Brain microvascular endothelial cell (primary cell): ENCODE data around the gene SCARF1.

Experiments
- DNase-seq: peaks from one replicate; pipeline ENCODE4 v3.0.0-alpha.2; 2020
- H3K27ac ChIP-seq: fragments of 250-450 bp; sonication (Bioruptor Pico); 2 replicates; pipeline ENCODE4 v1.5.1; 2020; ENCODE audit warnings: mild to moderate bottlenecking, moderate library complexity
- H3K27me3 ChIP-seq: fragments of 250-450 bp; sonication (Bioruptor Pico); replicated peaks from 2 replicates; pipeline ENCODE4 v1.5.1; 2020; ENCODE audit warnings: mild to moderate bottlenecking
- H3K36me3 ChIP-seq: fragments of 250-450 bp; sonication (Bioruptor Pico); replicated peaks from 2 replicates; pipeline ENCODE4 v1.5.1; 2020; ENCODE audit warnings: mild to moderate bottlenecking
- H3K4me3 ChIP-seq: 2 replicates; pipeline ENCODE4 v1.5.1; 2011; ENCODE audit warnings: low read depth, mild to moderate bottlenecking, control low read depth, low read length, moderate library complexity
- in situ Hi-C: cut with HindIII; loops from 2 replicates; pipeline ENCODE4 v1.10.0; 2017; ENCODE audit warnings: low sequenced_read_pairs, low pct_ligation_motif_present
- TF ChIP-seq, protein P1 (sequence below): IDR thresholded peaks from 2 replicates; pipeline ENCODE4 v1.5.1; 2011; ENCODE audit warnings: low read depth, mild to moderate bottlenecking, moderate library complexity, low read length, control low read depth, inconsistent platforms; ENCODE audit errors: missing control alignments

The SCARF1 gene

DNA sequence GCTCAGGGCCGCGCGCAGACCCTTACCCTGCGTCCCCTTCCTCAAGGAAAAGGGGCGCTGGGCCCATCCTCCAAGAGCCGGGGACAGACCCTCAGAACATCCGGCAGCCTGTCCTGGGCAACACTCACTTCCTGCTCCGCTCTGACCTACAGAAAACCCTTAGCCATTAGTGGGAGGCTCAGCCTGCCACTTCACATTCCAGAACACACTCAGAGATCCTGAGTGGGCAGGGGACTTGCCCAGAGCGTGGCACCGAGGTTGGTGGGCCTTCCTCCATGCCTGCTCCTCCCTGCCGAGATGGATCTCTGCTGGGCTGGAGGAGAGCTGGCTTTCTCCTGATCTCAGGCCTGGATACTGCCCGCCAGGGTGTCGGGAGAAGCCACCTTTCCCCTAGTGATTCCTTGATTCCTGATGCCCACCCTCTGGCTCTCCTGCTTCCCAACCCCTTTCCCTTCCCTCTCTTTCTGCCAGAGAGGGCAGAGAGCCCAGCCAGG, 1.5 kb downstream of the SCARF1 start:
- Histone ChIP-seq H3K27me3 (no peaks in the 10 kb centered on the region), H3K4me3 (peak overlapping the region; percentile 35), H3K27ac (no peak overlapping the region), H3K36me3 (no peaks in the 10 kb centered on the region)
- TF ChIP-seq, protein P1, sequence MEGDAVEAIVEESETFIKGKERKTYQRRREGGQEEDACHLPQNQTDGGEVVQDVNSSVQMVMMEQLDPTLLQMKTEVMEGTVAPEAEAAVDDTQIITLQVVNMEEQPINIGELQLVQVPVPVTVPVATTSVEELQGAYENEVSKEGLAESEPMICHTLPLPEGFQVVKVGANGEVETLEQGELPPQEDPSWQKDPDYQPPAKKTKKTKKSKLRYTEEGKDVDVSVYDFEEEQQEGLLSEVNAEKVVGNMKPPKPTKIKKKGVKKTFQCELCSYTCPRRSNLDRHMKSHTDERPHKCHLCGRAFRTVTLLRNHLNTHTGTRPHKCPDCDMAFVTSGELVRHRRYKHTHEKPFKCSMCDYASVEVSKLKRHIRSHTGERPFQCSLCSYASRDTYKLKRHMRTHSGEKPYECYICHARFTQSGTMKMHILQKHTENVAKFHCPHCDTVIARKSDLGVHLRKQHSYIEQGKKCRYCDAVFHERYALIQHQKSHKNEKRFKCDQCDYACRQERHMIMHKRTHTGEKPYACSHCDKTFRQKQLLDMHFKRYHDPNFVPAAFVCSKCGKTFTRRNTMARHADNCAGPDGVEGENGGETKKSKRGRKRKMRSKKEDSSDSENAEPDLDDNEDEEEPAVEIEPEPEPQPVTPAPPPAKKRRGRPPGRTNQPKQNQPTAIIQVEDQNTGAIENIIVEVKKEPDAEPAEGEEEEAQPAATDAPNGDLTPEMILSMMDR: no peak
- no peak for DNase-seq
- in situ Hi-C loops: no loop called here

DNA sequence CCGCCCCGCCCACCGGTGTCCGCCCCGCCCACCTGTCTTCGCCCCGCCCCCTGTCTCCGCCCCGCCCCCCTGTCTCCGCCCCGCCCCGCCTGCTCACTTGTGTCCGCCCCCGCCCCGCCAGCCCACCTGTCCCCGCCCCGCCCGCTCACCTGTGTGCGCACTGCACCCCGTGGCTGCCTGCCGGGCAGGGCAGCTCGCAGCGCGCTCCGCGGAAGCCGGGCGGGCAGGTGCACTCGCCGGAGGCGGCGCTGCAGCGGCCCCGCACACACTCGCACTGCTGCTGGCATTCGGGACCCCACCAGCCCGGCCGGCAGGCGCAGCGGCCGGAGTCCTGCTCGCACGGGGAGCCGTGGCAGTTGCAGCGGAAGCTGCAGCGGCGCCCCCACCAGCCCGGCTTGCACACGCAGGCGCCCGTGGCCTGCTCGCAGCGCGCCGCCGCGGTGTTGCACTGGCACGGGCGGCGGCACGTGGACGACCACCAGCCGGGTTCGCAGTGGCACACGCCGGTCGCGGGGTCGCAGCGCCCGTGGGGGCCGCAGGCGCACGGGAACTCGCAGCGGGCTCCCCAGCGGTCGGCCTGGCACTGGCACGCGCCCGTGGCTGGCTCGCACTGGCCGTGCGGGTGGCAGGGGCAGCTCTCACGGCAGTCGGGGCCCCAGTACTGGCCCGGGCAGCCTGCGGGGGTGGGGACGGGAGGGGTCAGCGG, 2.1 kb downstream of the SCARF1 start:
- TF ChIP-seq, protein P1: peak; percentile 7
- Histone ChIP-seq H3K4me3 (peak overlapping the region; percentile 35), H3K36me3 (no peaks in the 10 kb centered on the region), H3K27ac (no peak overlapping the region), H3K27me3 (no peaks in the 10 kb centered on the region)
- DNase-seq: no peak
- in situ Hi-C loops: no loop called here

DNA sequence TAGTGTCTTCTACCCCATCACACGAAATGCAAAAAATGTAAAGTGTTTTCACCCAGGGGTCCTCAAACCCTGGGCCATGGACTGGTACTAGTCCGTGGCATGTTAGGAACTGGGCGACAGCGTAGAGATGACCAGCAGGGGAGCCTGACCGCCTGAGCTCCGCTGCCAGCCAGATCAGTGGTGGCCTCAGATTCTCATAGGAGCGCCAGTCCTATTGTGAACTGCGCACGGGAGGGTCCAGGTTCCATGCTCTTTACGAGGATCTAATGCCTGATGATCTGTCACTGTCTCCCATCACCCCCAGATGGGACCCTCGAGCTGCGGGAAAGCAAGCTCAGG, 4.5 kb downstream of the SCARF1 start:
- H3K36me3 ChIP-seq: no peaks in the 10 kb centered on the region
- in situ Hi-C loops: no loop called here
- TF ChIP-seq, protein P1: peak; percentile 34
- no peak for DNase-seq
- H3K4me3 ChIP-seq: no peak overlapping the region
- H3K27me3 ChIP-seq: no peaks in the 10 kb centered on the region
- no peak overlapping the region for H3K27ac ChIP-seq

DNA sequence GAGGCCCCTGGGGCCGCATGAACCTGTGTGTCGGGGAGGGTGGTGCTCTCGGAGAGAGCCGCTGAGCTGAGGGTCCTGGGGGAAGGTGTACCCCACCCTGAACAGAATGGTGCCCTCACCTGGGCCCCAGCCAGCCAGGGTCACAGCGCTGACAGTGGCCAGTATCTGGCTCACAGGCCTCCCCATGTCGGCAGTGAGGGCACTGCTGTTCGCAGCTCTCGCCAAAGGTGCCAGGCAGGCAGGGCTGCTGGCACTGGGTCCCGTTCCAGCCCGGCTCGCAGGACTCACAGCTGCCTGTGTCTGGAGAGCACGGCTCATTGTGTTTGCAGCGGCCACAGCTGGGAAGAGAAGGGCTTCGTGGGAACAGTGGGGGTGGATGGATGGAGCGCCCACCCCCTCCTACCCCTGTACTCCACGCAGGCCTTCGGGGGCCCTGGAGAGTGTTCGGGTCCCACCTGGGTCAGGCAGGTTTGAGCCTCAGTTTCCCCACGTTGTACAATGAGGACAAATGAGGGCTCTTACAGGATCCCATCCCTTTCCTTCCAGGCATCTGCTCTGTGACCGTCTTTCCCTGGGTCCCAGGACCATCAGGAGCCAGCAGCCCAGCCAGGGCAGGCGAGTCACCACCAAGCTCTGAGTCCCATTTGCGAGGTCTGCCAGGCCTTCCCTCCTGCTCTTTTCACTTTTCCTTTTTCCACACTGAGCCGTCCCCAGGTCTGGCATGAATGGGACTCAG, 5.0 kb downstream of the SCARF1 start:
- in situ Hi-C loops: no loop called here
- TF ChIP-seq, protein P1: no peak
- Histone ChIP-seq H3K4me3 (no peak overlapping the region), H3K27me3 (no peaks in the 10 kb centered on the region), H3K27ac (no peak overlapping the region), H3K36me3 (no peaks in the 10 kb centered on the region)
- no peak for DNase-seq

DNA sequence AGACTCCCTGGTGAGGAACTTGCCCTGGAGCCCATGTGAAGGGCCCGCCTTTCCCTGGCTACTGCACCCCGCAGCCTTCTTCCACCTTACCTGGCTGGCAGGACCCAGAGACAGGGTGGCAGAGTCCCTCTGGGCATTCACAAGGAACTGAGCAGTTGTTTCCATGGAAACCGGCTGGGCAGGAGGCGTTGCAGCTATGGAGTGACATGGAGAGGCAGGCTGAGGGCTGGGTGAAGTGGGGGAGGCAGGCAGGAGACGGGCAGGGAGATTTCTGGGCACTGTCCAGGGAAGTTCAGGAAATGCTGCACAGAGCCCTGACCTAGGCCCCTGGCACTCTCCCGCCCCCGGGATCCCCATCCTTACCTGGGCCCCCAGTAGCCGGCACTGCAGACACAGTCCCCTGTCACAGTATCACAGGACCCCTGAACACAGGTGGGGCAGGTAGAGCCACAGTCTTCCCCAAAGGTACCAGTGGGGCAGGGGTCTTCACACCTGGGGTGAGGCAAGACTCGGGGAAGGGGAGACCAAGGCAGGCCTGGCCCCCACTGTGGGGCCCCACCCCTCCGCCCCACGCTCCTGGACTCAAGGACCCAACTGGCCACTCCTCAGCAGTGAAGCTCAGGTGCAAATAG, 5.9 kb downstream of the SCARF1 start:
- in situ Hi-C loops: no loop called here
- Histone ChIP-seq H3K36me3 (no peaks in the 10 kb centered on the region), H3K4me3 (no peak overlapping the region), H3K27me3 (no peaks in the 10 kb centered on the region), H3K27ac (no peak overlapping the region)
- TF ChIP-seq, protein P1: no peak
- DNase-seq: no peak
